Testis (tissue), 3 donors: ENCODE data around the gene ATP5PB. TPM values are rescaled to one million over a fixed set of nuclear protein-coding genes. Genes with fewer than 3 reads are reported as not detected.
A peak's percentile ranks its signal among the peaks of the same experiment; 100 is the strongest.

ENCODE experiments used
- DNase-seq: peaks from one replicate; pipeline ENCODE4 v3.0.0-alpha.2; 2019
- H3K27ac ChIP-seq, 2 donors: fragments of 200-600 bp; sonication (generic); one replicate each; pipeline ENCODE4 v1.5.1; 2019
- H3K27me3 ChIP-seq: fragments of 200-600 bp; sonication (generic); one replicate; pipeline ENCODE4 v1.5.1; 2019
- H3K36me3 ChIP-seq: fragments of 200-600 bp; sonication (generic); one replicate; pipeline ENCODE4 v1.5.1; 2017; ENCODE audit warnings: low read depth; ENCODE audit errors: missing control alignments
- H3K4me1 ChIP-seq: fragments of 200-600 bp; sonication (generic); one replicate; pipeline ENCODE4 v1.5.1; 2019
- H3K4me3 ChIP-seq, 2 donors: fragments of 200-600 bp; sonication (generic); one replicate each; pipeline ENCODE4 v1.5.1; 2017 to 2019
- H3K9me3 ChIP-seq: fragments of 200-600 bp; sonication (generic); one replicate; pipeline ENCODE4 v1.5.1; 2017
- CTCF ChIP-seq, 3 experiments: fragments of 450-650 bp in 2 of 3; fragments of 200-600 bp in 1 of 3; sonication (generic) in 1 of 3; IDR thresholded peaks; one replicate each; pipeline ENCODE4 v1.5.1; 2016 to 2019; ENCODE audit warnings: antibody characterized with exemption in 3 of 3, mild to moderate bottlenecking in 2 of 3, moderate library complexity in 1 of 3
- POLR2A ChIP-seq: fragments of 450-650 bp; IDR thresholded peaks from one replicate; pipeline ENCODE4 v1.6.1; 2017; ENCODE audit warnings: antibody characterized with exemption, mild to moderate bottlenecking, moderate library complexity
- WGBS, 2 donors: methylation state at CpG; one replicate each; pipeline ENCODE4 v1.1.5; 2018; 5-methylcytosine and 5-hydroxymethylcytosine counted together
- intact Hi-C: fragments of 100-400 bp; cut with DNase I; formaldehyde crosslinking; loops from one replicate; pipeline ENCODE4 v1.15.1; 2023; ENCODE audit warnings: low total_unique reads
- polyA plus RNA-seq: library from polyadenylated mRNA; stranded (reverse); fragments of 350-450 nt; fragmentation: Illumina TruSeq; extraction: RNeasy Lipid Tissue Mini Kit (QIAGEN cat#74804); gene quantifications from one replicate; pipeline ENCODE4 v1.2.3, GENCODE V29; 2014; ENCODE audit warnings: low read depth, low replicate concordance; ENCODE audit not compliant: insufficient read depth
- total RNA-seq, 2 donors: library from RNA; depleted of rRNA; stranded (reverse); fragments of >200 nt; gene quantifications; one replicate each; pipeline ENCODE4 v1.2.3, GENCODE V29; 2016

ATP5PB gene
- total and polyA plus RNA-seq, 3 donors from 2014 or later, result 183 to 419 (median 188) TPM

GRCh38 chr1:111406321-111406768 is 42.9 kb upstream of the ATP5PB start:
- H3K4me1 ChIP-seq, result peaks cover 2% of the 10 kb centered on the region
- H3K4me3 ChIP-seq, result no peak overlapping the region
- H3K27me3 ChIP-seq, result no peaks in the 10 kb centered on the region
- intact Hi-C loops, result no loop called here
- TF ChIP-seq CTCF (IDR thresholded peaks at IDR 0.05) (no peak), POLR2A (no peak)
- H3K36me3 ChIP-seq, result no peaks in the 10 kb centered on the region
- no peaks in the 10 kb centered on the region for H3K9me3 ChIP-seq
- WGBS, 2 donors, result 15 to 40% methylated on average over 2 of the region's 2 CpGs
- H3K27ac ChIP-seq, result no peak overlapping the region
- peak; percentile 60 for DNase-seq

- Histone ChIP-seq H3K4me3 (no peak overlapping the region), H3K27ac (no peak overlapping the region), H3K36me3 (no peaks in the 10 kb centered on the region), H3K9me3 (no peaks in the 10 kb centered on the region), H3K4me1 (no peaks in the 10 kb centered on the region), H3K27me3 (no peaks in the 10 kb centered on the region)
- 75 to 84% methylated on average over 6 of the region's 6 CpGs for WGBS, 2 donors
- TF ChIP-seq CTCF (IDR thresholded peaks at IDR 0.05) (no peak), POLR2A (no peak)
- no peak for DNase-seq
- intact Hi-C loops, result no loop called here
Observed at GRCh38 chr1:111407301-111407700, 42.0 kb upstream of the ATP5PB start.

- TF ChIP-seq POLR2A (no peak), CTCF (IDR thresholded peaks at IDR 0.05) (no peak)
- no peaks in the 10 kb centered on the region for H3K36me3 ChIP-seq
- peaks cover 4% of the 10 kb centered on the region for H3K4me1 ChIP-seq
- no peak overlapping the region for H3K4me3 ChIP-seq
- no peaks in the 10 kb centered on the region for H3K27me3 ChIP-seq
- H3K27ac ChIP-seq, result no peak overlapping the region
- H3K9me3 ChIP-seq, result no peaks in the 10 kb centered on the region
- DNase-seq, result no peak
- intact Hi-C loops, result no loop called here
- WGBS, 2 donors, result 68 to 80% methylated on average over 2 of the region's 2 CpGs
Observed at GRCh38 chr1:111412839-111413238, 36.4 kb upstream of the ATP5PB start.

- Histone ChIP-seq H3K4me1 (peaks cover 4% of the 10 kb centered on the region), H3K9me3 (no peaks in the 10 kb centered on the region), H3K27ac (no peak overlapping the region), H3K36me3 (no peaks in the 10 kb centered on the region), H3K4me3 (no peak overlapping the region), H3K27me3 (no peaks in the 10 kb centered on the region)
- no peak for TF ChIP-seq POLR2A
- TF ChIP-seq CTCF (IDR thresholded peaks at IDR 0.05), result no peak
- 83 to 100% methylated on average over 2 of the region's 2 CpGs for WGBS, 2 donors
- no peak for DNase-seq
- intact Hi-C loops, result no loop called here
Observed at GRCh38 chr1:111414756-111415155, 34.5 kb upstream of the ATP5PB start.

- Histone ChIP-seq H3K4me3 (no peak overlapping the region), H3K27me3 (no peaks in the 10 kb centered on the region), H3K36me3 (no peaks in the 10 kb centered on the region), H3K27ac (no peak overlapping the region), H3K9me3 (no peaks in the 10 kb centered on the region), H3K4me1 (peaks cover 4% of the 10 kb centered on the region)
- 89% methylated on average over 3 of the region's 3 CpGs for WGBS, 2 donors
- intact Hi-C loops, result no loop called here
- TF ChIP-seq POLR2A, result no peak
- no peak for DNase-seq
Observed at GRCh38 chr1:111415461-111415860, 33.8 kb upstream of the ATP5PB start.
